Trophoblast cell (in vitro differentiated cells and primary cell): ENCODE measurements around the gene CELF4.

Experiments used
- DNase-seq, 2 donors: peaks; one replicate each; pipeline ENCODE4 v3.0.0-alpha.2; 2016
- H2AFZ ChIP-seq: 2 replicates; pipeline ENCODE4 v1.6.1; 2013; ENCODE audit warnings: low read length, moderate library complexity, mild to moderate bottlenecking; ENCODE audit not compliant: insufficient read depth, poor library complexity
- H2AK5ac ChIP-seq: 2 replicates; pipeline ENCODE4 v1.6.1; 2013; ENCODE audit warnings: mild to moderate bottlenecking, low read length
- H2BK120ac ChIP-seq: 2 replicates; pipeline ENCODE4 v1.6.1; 2013; ENCODE audit warnings: low read length, mild to moderate bottlenecking, moderate library complexity; ENCODE audit not compliant: insufficient read depth, poor library complexity
- H2BK12ac ChIP-seq: 2 replicates; pipeline ENCODE4 v1.6.1; 2013; ENCODE audit warnings: mild to moderate bottlenecking, low read length, moderate library complexity
- H2BK5ac ChIP-seq: 2 replicates; pipeline ENCODE4 v1.6.1; 2013; ENCODE audit warnings: low read length, low read depth, moderate library complexity, mild to moderate bottlenecking; ENCODE audit not compliant: poor library complexity
- H3K14ac ChIP-seq: 2 replicates; pipeline ENCODE4 v1.6.1; 2013; ENCODE audit warnings: mild to moderate bottlenecking, low read length
- H3K18ac ChIP-seq: 2 replicates; pipeline ENCODE4 v1.6.1; 2013; ENCODE audit warnings: mild to moderate bottlenecking, low read length
- H3K23ac ChIP-seq: 2 replicates; pipeline ENCODE4 v1.6.1; 2013; ENCODE audit warnings: low read length
- H3K27ac ChIP-seq: 2 replicates; pipeline ENCODE4 v1.5.1; 2013; ENCODE audit warnings: low read depth, mild to moderate bottlenecking, inconsistent platforms, low read length, moderate library complexity
- H3K27me3 ChIP-seq: 2 replicates; pipeline ENCODE4 v1.6.1; 2013; ENCODE audit warnings: inconsistent platforms, mild to moderate bottlenecking, low read length, moderate library complexity; ENCODE audit not compliant: insufficient read depth
- H3K36me3 ChIP-seq, 2 experiments: 1 replicate in 1 of 2; 2 replicates in 1 of 2; pipeline ENCODE4 v1.6.1; 2013; ENCODE audit warnings: low read length in 2 of 2, mild to moderate bottlenecking in 2 of 2, moderate library complexity in 1 of 2; ENCODE audit not compliant: insufficient read depth in 2 of 2, control insufficient read depth in 1 of 2
- H3K4ac ChIP-seq: 2 replicates; pipeline ENCODE4 v1.6.1; 2013; ENCODE audit warnings: low read depth, mild to moderate bottlenecking, low read length, moderate library complexity
- H3K4me1 ChIP-seq, 2 experiments: 1 replicate in 1 of 2; 2 replicates in 1 of 2; pipeline ENCODE4 v1.6.1; 2013; ENCODE audit warnings: low read length in 2 of 2, mild to moderate bottlenecking in 2 of 2, moderate library complexity in 1 of 2; ENCODE audit not compliant: insufficient read depth in 2 of 2, control insufficient read depth in 1 of 2
- H3K4me2 ChIP-seq: 2 replicates; pipeline ENCODE4 v1.6.1; 2013; ENCODE audit warnings: inconsistent platforms, mild to moderate bottlenecking, low read length, moderate library complexity
- H3K4me3 ChIP-seq: 2 replicates; pipeline ENCODE4 v1.5.1; 2013; ENCODE audit warnings: mild to moderate bottlenecking, low read depth, low read length, inconsistent platforms
- H3K79me1 ChIP-seq: one replicate; pipeline ENCODE4 v1.6.1; 2013; ENCODE audit warnings: low read length
- H3K79me2 ChIP-seq: 2 replicates; pipeline ENCODE4 v1.6.1; 2013; ENCODE audit warnings: low read length, mild to moderate bottlenecking; ENCODE audit not compliant: control insufficient read depth, insufficient read depth, poor library complexity
- H3K9ac ChIP-seq: 2 replicates; pipeline ENCODE4 v1.6.1; 2013; ENCODE audit warnings: mild to moderate bottlenecking, low read length
- H3K9me3 ChIP-seq: 2 replicates; pipeline ENCODE4 v1.6.1; 2013; ENCODE audit warnings: low read depth, mild to moderate bottlenecking, control low read depth, inconsistent platforms, low read length; ENCODE audit not compliant: insufficient read depth
- H4K12ac ChIP-seq: 2 replicates; pipeline ENCODE4 v1.6.1; 2013; ENCODE audit warnings: low read depth, mild to moderate bottlenecking, low read length, moderate library complexity
- H4K8ac ChIP-seq: 2 replicates; pipeline ENCODE4 v1.6.1; 2013; ENCODE audit warnings: low read depth, mild to moderate bottlenecking, low read length, moderate library complexity
- H4K91ac ChIP-seq: one replicate; pipeline ENCODE4 v1.6.1; 2013; ENCODE audit warnings: low read depth, mild to moderate bottlenecking, low read length, moderate library complexity
- WGBS: extraction: QIAGEN DNeasy Blood & Tissue Kit; methylation state at CpG from one replicate; pipeline ENCODE4 v1.1.7; 2013; ENCODE audit warnings: missing lambda C conversion rate; ENCODE audit not compliant: insufficient read length, insufficient coverage; ENCODE audit errors: extremely low coverage; 5-methylcytosine and 5-hydroxymethylcytosine counted together

The CELF4 gene

DNA sequence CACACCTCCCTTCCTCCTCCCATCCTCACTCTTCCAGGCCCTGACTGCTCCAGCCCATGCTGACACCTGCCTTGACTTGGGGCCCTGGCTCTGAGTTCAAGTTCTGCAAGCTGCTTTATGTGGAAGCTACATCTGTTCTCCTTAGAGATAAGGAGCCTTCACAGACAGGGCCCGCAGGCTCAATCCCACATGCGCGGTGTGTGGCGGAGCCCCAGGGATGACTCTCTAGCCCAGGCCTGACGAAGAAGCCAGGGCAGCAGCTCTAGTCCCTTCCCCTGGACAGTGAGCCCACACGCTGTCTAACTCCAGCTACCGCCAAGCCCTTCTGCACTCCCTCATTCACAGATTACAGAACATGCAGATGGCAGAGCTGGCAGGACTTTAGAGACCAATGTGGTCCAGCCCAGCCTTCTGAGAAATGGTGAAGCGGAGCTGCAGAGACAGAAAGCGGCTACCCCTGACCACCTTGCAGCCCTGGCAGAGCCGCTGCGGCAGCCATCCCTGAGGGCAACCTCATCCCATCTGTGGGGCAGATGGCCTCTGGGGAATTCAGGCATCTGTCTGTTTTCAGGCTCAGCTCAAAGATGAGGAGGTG, 304.3 kb downstream of the CELF4 start:
- no peak overlapping the region for H4K8ac ChIP-seq
- H3K14ac ChIP-seq = no peak overlapping the region
- H3K18ac ChIP-seq = no peak overlapping the region
- H2BK12ac ChIP-seq = no peak overlapping the region
- H3K79me2 ChIP-seq = no peaks in the 10 kb centered on the region
- no peaks in the 10 kb centered on the region for H3K27me3 ChIP-seq
- H3K4ac ChIP-seq = no peak overlapping the region
- WGBS = no CpG with 5 or more reads among the region's 11 CpGs
- H3K36me3 ChIP-seq = no peaks in the 10 kb centered on the region
- H3K27ac ChIP-seq = no peak overlapping the region
- no peak overlapping the region for H3K9ac ChIP-seq
- DNase-seq = peak; percentile 69 to 76
- no peak overlapping the region for H2BK120ac ChIP-seq
- H3K23ac ChIP-seq = no peak overlapping the region
- H3K4me2 ChIP-seq = no peak overlapping the region
- no peak overlapping the region for H2BK5ac ChIP-seq
- H2AFZ ChIP-seq = no peak overlapping the region
- no peak overlapping the region for H3K4me3 ChIP-seq
- H2AK5ac ChIP-seq = no peak overlapping the region
- no peaks in the 10 kb centered on the region for H3K4me1 ChIP-seq
- H4K91ac ChIP-seq = no peak overlapping the region
- peaks cover 3% of the 10 kb centered on the region for H3K9me3 ChIP-seq
- no peaks in the 10 kb centered on the region for H3K79me1 ChIP-seq
- H4K12ac ChIP-seq = no peak overlapping the region

DNA sequence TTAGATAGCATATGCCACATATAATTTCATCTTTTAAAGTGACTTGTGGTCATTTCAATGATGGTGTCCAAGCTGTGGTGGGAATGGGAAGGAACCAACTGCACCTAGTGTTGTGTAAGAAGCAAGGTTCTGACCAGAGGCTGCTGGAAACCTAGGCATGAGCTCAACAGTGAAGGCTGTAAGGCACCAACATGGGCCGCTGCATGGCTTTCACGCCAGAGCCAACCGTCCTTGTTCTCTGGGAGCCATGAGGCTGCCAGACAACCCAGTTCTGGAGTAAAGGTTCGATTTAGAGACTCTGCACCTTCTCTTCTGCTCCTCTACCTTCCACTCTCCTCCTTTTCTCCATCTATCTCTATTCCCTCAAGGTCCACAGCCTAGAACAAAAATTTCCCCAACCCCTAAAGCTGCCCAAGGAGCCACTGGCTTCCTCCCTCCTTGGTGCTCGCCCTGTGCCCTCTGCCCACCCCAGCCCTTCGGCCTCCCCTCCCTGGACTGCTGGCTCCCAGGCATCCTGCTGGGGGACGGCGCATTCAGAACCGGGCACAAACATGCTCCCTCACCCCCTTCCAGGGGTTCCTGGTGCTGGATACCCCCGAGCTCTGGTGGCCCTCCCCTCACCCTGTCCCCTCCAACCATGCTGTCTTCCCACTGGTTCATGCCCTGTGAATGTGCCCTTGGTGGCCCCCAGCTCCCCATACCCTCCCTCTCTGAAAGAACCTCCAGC, 305.1 kb downstream of the CELF4 start:
- Histone ChIP-seq H3K36me3 (no peaks in the 10 kb centered on the region), H3K23ac (no peak overlapping the region)

DNA sequence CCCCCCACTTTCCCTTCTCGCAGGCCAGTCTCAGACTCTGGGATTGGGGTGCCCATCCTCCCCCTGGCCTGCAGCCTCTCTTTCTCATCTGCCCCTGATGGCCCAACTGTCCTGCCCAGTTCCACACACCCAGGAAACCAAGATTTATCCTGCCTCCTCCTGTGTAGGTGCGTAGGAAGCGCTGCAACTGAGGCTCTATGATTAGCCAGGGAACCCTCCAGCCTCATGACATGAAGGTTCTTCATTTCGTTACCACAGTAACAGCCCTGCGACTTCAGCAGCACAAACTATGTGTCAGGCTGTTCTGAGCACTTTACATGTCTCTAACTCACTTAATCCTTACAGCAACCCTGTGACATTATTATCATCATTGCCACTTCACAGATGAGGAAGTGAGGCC, 305.9 kb downstream of the CELF4 start:
- H2BK120ac ChIP-seq = no peak overlapping the region
- no peak overlapping the region for H4K8ac ChIP-seq
- no peak overlapping the region for H3K4me2 ChIP-seq
- H3K4ac ChIP-seq = no peak overlapping the region
- H4K12ac ChIP-seq = no peak overlapping the region
- no peak overlapping the region for H4K91ac ChIP-seq
- H2BK12ac ChIP-seq = no peak overlapping the region
- no peak overlapping the region for H3K18ac ChIP-seq
- H3K4me1 ChIP-seq = no peaks in the 10 kb centered on the region
- H3K27me3 ChIP-seq = peaks cover 5% of the 10 kb centered on the region
- H3K9ac ChIP-seq = no peak overlapping the region
- no peak overlapping the region for H2BK5ac ChIP-seq
- no peaks in the 10 kb centered on the region for H3K79me1 ChIP-seq
- DNase-seq = no peak
- H3K23ac ChIP-seq = no peak overlapping the region
- H2AK5ac ChIP-seq = no peak overlapping the region
- H3K79me2 ChIP-seq = no peaks in the 10 kb centered on the region
- no peaks in the 10 kb centered on the region for H3K9me3 ChIP-seq
- peak overlapping the region; percentile 12 for H3K4me3 ChIP-seq
- WGBS = no CpG with 5 or more reads among the region's 5 CpGs
- no peak overlapping the region for H3K14ac ChIP-seq
- no peak overlapping the region for H3K27ac ChIP-seq
- H2AFZ ChIP-seq = no peak overlapping the region
- H3K36me3 ChIP-seq = no peaks in the 10 kb centered on the region

More for the DNA sequence above, 305.1 kb downstream of the CELF4 start:
- H3K79me1 ChIP-seq = no peaks in the 10 kb centered on the region
- no peak overlapping the region for H3K14ac ChIP-seq
- no peak overlapping the region for H3K9ac ChIP-seq
- no peak overlapping the region for H3K4ac ChIP-seq
- no peak overlapping the region for H4K8ac ChIP-seq
- H2AK5ac ChIP-seq = no peak overlapping the region
- no peak overlapping the region for H4K12ac ChIP-seq
- H2BK120ac ChIP-seq = no peak overlapping the region
- H3K9me3 ChIP-seq = peaks cover 3% of the 10 kb centered on the region
- H3K4me1 ChIP-seq = no peaks in the 10 kb centered on the region
- H3K79me2 ChIP-seq = no peaks in the 10 kb centered on the region
- H2BK5ac ChIP-seq = no peak overlapping the region
- no peak overlapping the region for H4K91ac ChIP-seq
- H3K4me3 ChIP-seq = no peak overlapping the region
- no peak for DNase-seq
- H2AFZ ChIP-seq = no peak overlapping the region
- H3K27me3 ChIP-seq = peaks cover 2% of the 10 kb centered on the region
- H3K4me2 ChIP-seq = no peak overlapping the region
- H3K18ac ChIP-seq = no peak overlapping the region
- WGBS = no CpG with 5 or more reads among the region's 10 CpGs
- no peak overlapping the region for H2BK12ac ChIP-seq
- H3K27ac ChIP-seq = no peak overlapping the region

DNA sequence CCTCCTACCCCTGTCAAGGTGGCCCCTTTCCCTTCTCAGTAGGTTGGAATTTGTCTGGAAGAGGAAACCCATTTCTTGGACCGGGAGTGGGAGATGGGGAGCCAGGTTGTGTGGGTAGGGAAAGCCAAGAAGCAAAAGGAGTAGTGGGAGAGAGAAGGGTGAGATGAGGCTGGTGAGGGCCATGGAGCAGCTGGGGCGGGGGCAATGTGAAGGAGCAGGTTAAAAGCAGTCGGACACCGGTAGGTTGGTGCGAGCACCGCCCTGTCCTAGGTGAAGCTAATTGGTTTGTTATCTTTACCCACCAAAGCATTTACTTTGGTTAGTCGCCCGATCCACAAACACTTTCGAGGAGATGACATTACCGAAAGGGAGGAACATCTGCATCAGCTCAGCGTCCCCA, 306.8 kb downstream of the CELF4 start:
- Histone ChIP-seq H2AK5ac (no peak overlapping the region), H3K23ac (no peak overlapping the region), H2BK120ac (no peak overlapping the region), H3K14ac (no peak overlapping the region), H3K4me1 (peaks cover 0 to 2% of the 10 kb centered on the region in 2 experiments), H2BK12ac (no peak overlapping the region), H3K9ac (no peak overlapping the region), H2BK5ac (no peak overlapping the region), H2AFZ (no peak overlapping the region), H3K36me3 (no peaks in the 10 kb centered on the region), H3K79me1 (no peaks in the 10 kb centered on the region), H3K9me3 (no peaks in the 10 kb centered on the region), H3K4me2 (no peak overlapping the region), H3K18ac (no peak overlapping the region), H3K27ac (no peak overlapping the region), H3K4me3 (no peak overlapping the region), H3K79me2 (no peaks in the 10 kb centered on the region), H4K8ac (no peak overlapping the region), H4K91ac (no peak overlapping the region), H3K4ac (no peak overlapping the region), H4K12ac (no peak overlapping the region), H3K27me3 (peaks cover 10% of the 10 kb centered on the region)
- WGBS = no CpG with 5 or more reads among the region's 11 CpGs
- no peak for DNase-seq
